ENCODE results near the gene TSHZ2. TPM values are rescaled to one million over a fixed set of nuclear protein-coding genes. Genes with fewer than 3 reads are reported as not detected.

Gene TSHZ2
- total RNA-seq, 1 donor from 2014 or later, result 51.9 TPM

GRCh38 chr20:53352727-53353440, 380.7 kb downstream of the TSHZ2 start:
- no peaks in the 10 kb centered on the region for H3K36me3 ChIP-seq
- no peak overlapping the region for H3K27ac ChIP-seq
- TF ChIP-seq CTCF (IDR thresholded peaks at IDR 0.05), result no peak
- DNase-seq (ENCODE audit: low spot score in 2 of 2), result no peak
- intact Hi-C loops (cut with DNase I), result no loop called here
- H3K4me1 ChIP-seq, result no peaks in the 10 kb centered on the region
- H3K4me3 ChIP-seq, result no peak overlapping the region
- H3K9me3 ChIP-seq, result peaks cover 0 to 9% of the 10 kb centered on the region in 2 donors
- H3K27me3 ChIP-seq, result no peaks in the 10 kb centered on the region

DNA sequence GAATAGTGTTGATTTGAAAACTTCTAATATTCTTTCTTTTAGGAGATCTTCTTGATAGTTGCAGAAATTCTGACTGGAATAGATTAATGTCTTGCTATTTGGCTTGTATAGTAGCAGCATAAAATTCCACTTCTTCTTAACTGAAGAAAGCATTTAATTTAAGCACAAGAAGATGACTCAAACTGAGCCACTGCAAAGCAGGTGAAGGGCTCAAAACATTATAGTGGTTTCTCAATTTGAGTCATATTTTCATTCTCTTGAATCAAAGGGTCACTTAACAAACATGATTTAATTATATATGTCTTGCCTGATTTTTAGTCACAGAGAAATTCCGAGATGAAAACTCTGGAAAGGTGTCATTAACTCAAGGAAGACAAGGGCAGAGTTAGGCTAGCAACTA, 382.2 kb downstream of the TSHZ2 start:
- intact Hi-C loops (cut with DNase I), result no loop called here
- H3K4me1 ChIP-seq, result no peaks in the 10 kb centered on the region
- H3K36me3 ChIP-seq, result no peaks in the 10 kb centered on the region
- no peaks in the 10 kb centered on the region for H3K27me3 ChIP-seq
- no peak overlapping the region for H3K4me3 ChIP-seq
- no peak overlapping the region for H3K27ac ChIP-seq
- peaks cover 0 to 9% of the 10 kb centered on the region in 2 donors for H3K9me3 ChIP-seq
- DNase-seq (ENCODE audit: low spot score in 2 of 2), result no peak
- TF ChIP-seq CTCF (IDR thresholded peaks at IDR 0.05), result no peak

DNA sequence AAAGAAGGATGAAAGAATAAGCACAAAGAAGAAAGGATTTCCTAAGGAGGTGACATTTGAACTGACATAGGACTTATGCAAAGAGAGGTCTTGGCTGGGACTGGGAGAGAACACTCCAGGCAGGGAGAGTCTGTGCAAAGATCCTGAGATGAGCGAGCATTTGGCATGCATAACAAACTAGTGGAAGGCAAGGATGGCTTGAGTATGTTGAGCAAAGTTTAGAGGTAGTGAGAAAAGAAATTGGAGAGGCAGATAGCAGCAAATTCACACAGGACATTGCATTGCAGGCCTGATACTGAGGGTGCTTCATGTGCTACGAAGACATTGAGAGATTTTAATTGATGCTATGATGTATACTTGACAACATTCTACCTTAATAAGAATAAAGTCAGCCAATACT, 383.6 kb downstream of the TSHZ2 start:
- Histone ChIP-seq H3K36me3 (no peaks in the 10 kb centered on the region), H3K4me3 (no peak overlapping the region), H3K4me1 (no peaks in the 10 kb centered on the region), H3K27me3 (no peaks in the 10 kb centered on the region), H3K9me3 (peaks cover 0 to 9% of the 10 kb centered on the region in 2 donors), H3K27ac (no peak overlapping the region)
- TF ChIP-seq CTCF (IDR thresholded peaks at IDR 0.05), result no peak
- intact Hi-C loops (cut with DNase I), result no loop called here
- no peak for DNase-seq (ENCODE audit: low spot score in 2 of 2)

GRCh38 chr20:53359425-53359824, 387.3 kb downstream of the TSHZ2 start:
- Histone ChIP-seq H3K27ac (no peak overlapping the region), H3K9me3 (peaks cover 0 to 9% of the 10 kb centered on the region in 2 donors), H3K36me3 (no peaks in the 10 kb centered on the region), H3K4me1 (no peaks in the 10 kb centered on the region), H3K27me3 (no peaks in the 10 kb centered on the region), H3K4me3 (no peak overlapping the region)
- TF ChIP-seq CTCF (IDR thresholded peaks at IDR 0.05), result no peak
- intact Hi-C loops (cut with DNase I), result no loop called here
- no peak for DNase-seq (ENCODE audit: low spot score in 2 of 2)

GRCh38 chr20:53360852-53361251, 388.7 kb downstream of the TSHZ2 start:
- Histone ChIP-seq H3K4me1 (no peaks in the 10 kb centered on the region), H3K4me3 (no peak overlapping the region), H3K36me3 (no peaks in the 10 kb centered on the region), H3K27ac (no peak overlapping the region), H3K27me3 (no peaks in the 10 kb centered on the region), H3K9me3 (peaks cover 0 to 4% of the 10 kb centered on the region in 2 donors)
- intact Hi-C loops (cut with DNase I), result no loop called here
- no peak for TF ChIP-seq CTCF (IDR thresholded peaks at IDR 0.05)
- no peak for DNase-seq (ENCODE audit: low spot score in 2 of 2)

- Histone ChIP-seq H3K27ac (no peak overlapping the region), H3K27me3 (no peaks in the 10 kb centered on the region), H3K36me3 (no peaks in the 10 kb centered on the region), H3K4me1 (no peaks in the 10 kb centered on the region), H3K9me3 (no peaks in the 10 kb centered on the region), H3K4me3 (no peak overlapping the region)
- intact Hi-C loops (cut with DNase I), result no loop called here
- DNase-seq (ENCODE audit: low spot score in 2 of 2), result no peak
- TF ChIP-seq CTCF (IDR thresholded peaks at IDR 0.05), result no peak
Observed at GRCh38 chr20:53362736-53363135, 390.6 kb downstream of the TSHZ2 start.

Data from ascending aorta (tissue), 2 donors.